Stimulated activated naive CD8-positive, alpha-beta T cell treated with anti-CD3 and anti-CD28 coated beads, Interleukin-15, Interleukin-2, amounts not matched to agents 100 ng/mL and 50 ng/mL, for 24 hours (primary cell): ENCODE measurements around the gene PFDN4.
A peak's percentile ranks its signal among the peaks of the same experiment; 100 is the strongest.

Experiments used
- H3K27ac Mint-ChIP-seq: one replicate; pipeline ENCODE4 v1.8.0; 2021; ENCODE audit warnings: mild to moderate bottlenecking, mixed read lengths
- H3K27me3 Mint-ChIP-seq: one replicate; pipeline ENCODE4 v1.8.0; 2021; ENCODE audit warnings: mixed read lengths
- H3K36me3 Mint-ChIP-seq: one replicate; pipeline ENCODE4 v1.8.0; 2021; ENCODE audit warnings: low read depth, mixed read lengths
- H3K4me1 Mint-ChIP-seq: one replicate; pipeline ENCODE4 v1.8.0; 2021; ENCODE audit warnings: low read depth, mixed read lengths
- H3K4me3 Mint-ChIP-seq: one replicate; pipeline ENCODE4 v1.8.0; 2021; ENCODE audit warnings: mild to moderate bottlenecking, mixed read lengths
- H3K9me3 Mint-ChIP-seq: one replicate; pipeline ENCODE4 v1.8.0; 2021; ENCODE audit warnings: mixed read lengths

The PFDN4 gene

DNA sequence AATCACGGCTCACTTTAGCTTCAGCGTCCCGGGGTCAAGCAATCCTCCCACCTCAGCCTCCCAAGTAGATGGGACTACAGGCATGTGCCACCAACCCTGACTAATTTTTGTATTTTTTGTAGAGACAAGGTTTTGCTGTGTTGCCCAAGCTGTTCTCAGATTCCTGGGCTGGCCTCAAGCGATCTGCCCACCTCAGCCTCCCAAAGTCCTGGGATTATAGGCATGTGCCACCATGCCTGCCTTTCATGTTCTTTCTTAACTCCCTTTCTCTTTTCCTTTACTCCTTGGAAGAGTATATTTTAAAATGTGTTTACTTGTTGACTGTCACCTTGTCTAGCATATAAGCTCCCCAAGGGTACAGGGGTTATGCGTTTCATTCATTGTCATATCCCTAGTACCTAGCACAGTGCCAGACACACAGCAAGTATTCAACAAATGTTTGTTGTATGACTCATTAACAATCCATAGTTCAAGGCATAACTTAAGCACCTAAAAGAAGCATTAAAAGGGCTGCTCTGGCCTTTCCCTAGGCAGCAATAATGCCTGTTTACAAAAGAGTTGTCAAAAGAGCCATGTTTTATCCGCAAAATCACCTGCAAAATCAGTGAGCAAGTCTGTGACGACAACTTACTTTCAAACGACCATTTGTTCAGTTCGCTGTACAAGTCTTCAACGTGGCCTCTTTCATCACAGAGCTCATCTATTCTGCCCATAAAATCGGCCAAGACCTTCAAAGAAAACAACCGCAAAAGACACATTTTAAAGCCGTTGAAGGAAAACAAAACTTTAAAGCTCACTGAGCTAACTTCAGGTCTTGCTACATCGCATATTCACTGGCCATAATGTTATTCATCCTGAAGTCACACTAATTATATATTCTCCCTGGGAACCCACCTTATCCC, 38.7 kb upstream of the PFDN4 start:
- no peaks in the 10 kb centered on the region for H3K9me3 Mint-ChIP-seq
- peaks cover 72% of the 10 kb centered on the region for H3K27me3 Mint-ChIP-seq
- no peak overlapping the region for H3K27ac Mint-ChIP-seq
- no peak overlapping the region for H3K4me3 Mint-ChIP-seq
- H3K36me3 Mint-ChIP-seq, result no peaks in the 10 kb centered on the region
- H3K4me1 Mint-ChIP-seq, result peaks cover 15% of the 10 kb centered on the region

GRCh38 chr20:54170026-54170471, 37.8 kb upstream of the PFDN4 start:
- no peak overlapping the region for H3K4me3 Mint-ChIP-seq
- H3K27ac Mint-ChIP-seq, result no peak overlapping the region

GRCh38 chr20:54170963-54171362, 36.9 kb upstream of the PFDN4 start:
- Mint-ChIP-seq H3K27me3 (peaks cover 81% of the 10 kb centered on the region), H3K4me1 (peaks cover 21% of the 10 kb centered on the region), H3K9me3 (no peaks in the 10 kb centered on the region), H3K27ac (no peak overlapping the region), H3K4me3 (no peak overlapping the region), H3K36me3 (no peaks in the 10 kb centered on the region)

More at GRCh38 chr20:54170026-54170471, 37.8 kb upstream of the PFDN4 start:
- H3K9me3 Mint-ChIP-seq, result no peaks in the 10 kb centered on the region
- H3K4me1 Mint-ChIP-seq, result peaks cover 21% of the 10 kb centered on the region
- peaks cover 80% of the 10 kb centered on the region for H3K27me3 Mint-ChIP-seq
- H3K36me3 Mint-ChIP-seq, result no peaks in the 10 kb centered on the region

GRCh38 chr20:54172532-54172855, 35.4 kb upstream of the PFDN4 start:
- no peaks in the 10 kb centered on the region for H3K9me3 Mint-ChIP-seq
- H3K36me3 Mint-ChIP-seq, result no peaks in the 10 kb centered on the region
- H3K4me1 Mint-ChIP-seq, result peaks cover 21% of the 10 kb centered on the region
- no peak overlapping the region for H3K4me3 Mint-ChIP-seq
- no peak overlapping the region for H3K27ac Mint-ChIP-seq
- H3K27me3 Mint-ChIP-seq, result peaks cover 83% of the 10 kb centered on the region

DNA sequence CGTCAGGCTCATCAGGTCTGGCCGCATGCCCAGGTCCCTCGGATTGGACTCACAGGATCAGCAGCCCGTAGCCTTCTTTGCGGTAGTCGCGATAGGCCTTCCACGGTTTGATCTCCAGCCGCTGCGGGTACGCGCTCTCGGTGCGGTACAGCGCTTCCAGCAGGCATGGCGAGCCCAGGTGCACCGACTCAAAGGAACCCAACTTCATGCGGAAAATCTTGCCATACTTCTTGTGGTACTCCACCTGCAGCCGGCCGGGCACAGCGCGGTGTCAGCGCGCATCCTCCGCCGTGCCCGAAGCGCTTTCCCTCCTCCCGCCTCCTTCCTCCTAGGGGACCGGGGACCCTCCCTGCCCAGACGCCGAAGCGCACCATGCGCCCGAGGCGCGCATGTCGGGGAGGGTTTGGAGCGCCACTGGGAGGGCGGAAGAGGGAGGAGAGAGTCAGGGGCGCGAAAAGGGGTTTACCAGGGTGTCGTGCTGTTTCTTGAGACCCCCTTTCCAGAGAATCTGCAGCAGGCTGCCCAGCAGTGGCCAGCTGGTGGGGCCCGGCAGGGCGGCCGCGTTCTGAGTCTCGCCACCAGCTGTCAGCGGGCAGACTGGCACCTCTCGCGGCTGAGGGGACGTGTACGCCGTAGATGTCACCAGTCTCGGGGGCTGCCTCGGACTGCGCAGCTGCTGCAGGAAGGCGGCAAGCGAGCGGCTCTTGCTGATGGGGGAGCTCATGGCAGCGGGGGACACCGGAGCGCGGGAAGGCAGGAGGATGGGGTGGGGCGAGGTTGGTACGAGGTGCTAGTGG, 34.8 kb upstream of the PFDN4 start:
- peaks cover 21% of the 10 kb centered on the region for H3K4me1 Mint-ChIP-seq
- H3K9me3 Mint-ChIP-seq, result no peaks in the 10 kb centered on the region
- peaks cover 84% of the 10 kb centered on the region for H3K27me3 Mint-ChIP-seq
- no peak overlapping the region for H3K27ac Mint-ChIP-seq
- H3K4me3 Mint-ChIP-seq, result peak overlapping the region; percentile 23
- H3K36me3 Mint-ChIP-seq, result no peaks in the 10 kb centered on the region

DNA sequence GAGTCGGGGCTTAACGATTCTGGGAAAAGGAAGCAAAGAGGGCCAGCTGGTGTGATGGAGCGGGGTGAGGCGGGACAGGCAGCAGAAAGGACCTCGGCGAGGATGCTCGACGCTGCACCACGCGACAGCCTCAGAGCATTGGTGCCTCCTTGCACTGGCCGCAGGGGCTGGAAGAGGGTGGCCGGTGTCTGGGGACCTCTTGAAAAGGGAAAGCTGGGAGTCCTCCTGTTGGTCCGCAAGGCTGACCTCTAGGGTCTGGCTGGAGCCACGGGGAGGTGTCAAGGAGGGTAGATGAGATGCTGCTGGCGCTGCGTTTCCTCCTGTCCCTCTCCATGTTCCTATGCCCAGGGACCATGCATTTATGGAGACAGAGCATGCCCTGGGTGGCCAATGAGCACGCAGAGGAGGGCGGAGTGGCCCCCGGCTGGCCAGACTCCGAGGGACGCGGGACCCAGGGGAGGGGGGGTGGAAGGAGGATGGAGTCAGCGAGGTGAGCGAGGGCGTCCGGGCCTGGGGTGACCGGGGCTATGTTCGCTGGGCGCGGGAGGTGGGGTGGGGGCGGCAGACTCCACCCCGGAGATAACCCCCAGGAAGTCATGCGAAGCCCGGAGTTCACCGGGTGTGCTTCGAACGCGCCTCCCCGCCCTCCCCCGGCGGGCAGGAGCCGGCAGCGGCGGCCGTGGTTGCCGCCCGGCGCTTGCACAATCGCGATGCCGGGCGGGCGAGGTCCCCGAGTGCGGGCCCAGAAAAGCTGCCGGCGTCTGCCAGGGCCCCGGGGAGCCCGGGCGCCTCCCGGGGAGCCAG, 34.0 kb upstream of the PFDN4 start, which contains the start of gene CYP24A1:
Gene CYP24A1, minus strand, starts transcription at position 334 of the 804 bp plus-strand sequence. CDS start 407 bp downstream, outside the sequence.
- Mint-ChIP-seq H3K4me3 (peak within 1 kb of the TSS; percentile 23), H3K27me3 (peaks cover 81% of the 10 kb centered on the region), H3K9me3 (no peaks in the 10 kb centered on the region), H3K36me3 (no peaks in the 10 kb centered on the region), H3K4me1 (peaks cover 21% of the 10 kb centered on the region), H3K27ac (no peak within 1 kb of the TSS)

DNA sequence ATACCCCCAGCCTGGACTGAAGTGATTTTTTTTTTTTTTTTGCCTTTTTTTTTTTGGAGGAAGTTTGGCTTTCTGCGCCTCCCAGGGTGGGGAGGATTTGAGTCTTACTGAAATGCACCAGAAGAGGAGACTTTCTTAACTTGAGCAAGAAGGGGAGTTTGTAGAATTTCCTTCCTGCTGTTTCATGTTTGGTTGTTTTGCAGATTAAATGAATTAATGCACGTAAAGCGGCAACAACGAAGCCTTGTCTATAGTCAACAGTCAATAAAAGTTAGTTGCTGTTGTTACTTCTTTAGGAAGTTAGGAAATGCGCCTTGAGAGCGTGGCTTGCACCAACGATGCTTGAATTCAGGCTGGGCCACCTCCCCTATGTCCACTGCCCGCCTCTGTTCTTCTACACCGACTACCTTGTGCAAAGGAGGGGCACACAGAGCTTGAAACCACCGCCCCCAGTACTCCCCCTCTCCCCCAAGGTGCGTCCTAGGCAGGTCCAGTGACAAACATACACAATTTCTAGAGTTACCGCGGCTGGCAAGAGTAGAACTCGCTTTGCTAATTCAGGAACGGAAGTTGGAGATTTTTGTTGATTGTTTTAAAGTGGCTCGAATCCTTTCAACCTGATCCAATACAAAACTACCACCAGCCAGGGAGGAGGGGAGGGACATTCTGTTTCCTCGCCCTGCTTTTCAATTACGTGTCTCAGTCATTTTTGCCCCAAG, 33.3 kb upstream of the PFDN4 start:
- Mint-ChIP-seq H3K9me3 (no peaks in the 10 kb centered on the region), H3K27ac (no peak overlapping the region), H3K36me3 (no peaks in the 10 kb centered on the region), H3K4me3 (peak overlapping the region; percentile 18), H3K27me3 (peaks cover 73% of the 10 kb centered on the region), H3K4me1 (peaks cover 21% of the 10 kb centered on the region)

- peaks cover 21% of the 10 kb centered on the region for H3K4me1 Mint-ChIP-seq
- no peak overlapping the region for H3K4me3 Mint-ChIP-seq
- H3K9me3 Mint-ChIP-seq, result no peaks in the 10 kb centered on the region
- no peaks in the 10 kb centered on the region for H3K36me3 Mint-ChIP-seq
- H3K27me3 Mint-ChIP-seq, result peaks cover 64% of the 10 kb centered on the region
- no peak overlapping the region for H3K27ac Mint-ChIP-seq
These were observed 31.3 kb upstream of the PFDN4 start for GRCh38 chr20:54176610-54177009.

- H3K27me3 Mint-ChIP-seq, result peaks cover 59% of the 10 kb centered on the region
- no peak overlapping the region for H3K4me3 Mint-ChIP-seq
- H3K27ac Mint-ChIP-seq, result no peak overlapping the region
- H3K36me3 Mint-ChIP-seq, result no peaks in the 10 kb centered on the region
- H3K9me3 Mint-ChIP-seq, result no peaks in the 10 kb centered on the region
- peaks cover 21% of the 10 kb centered on the region for H3K4me1 Mint-ChIP-seq
These were observed 30.5 kb upstream of the PFDN4 start for GRCh38 chr20:54177378-54177777.

GRCh38 chr20:54178256-54178655, 29.6 kb upstream of the PFDN4 start:
- H3K4me3 Mint-ChIP-seq, result no peak overlapping the region
- H3K27me3 Mint-ChIP-seq, result peaks cover 59% of the 10 kb centered on the region
- no peak overlapping the region for H3K27ac Mint-ChIP-seq
- no peaks in the 10 kb centered on the region for H3K36me3 Mint-ChIP-seq
- peaks cover 13% of the 10 kb centered on the region for H3K4me1 Mint-ChIP-seq
- H3K9me3 Mint-ChIP-seq, result no peaks in the 10 kb centered on the region

DNA sequence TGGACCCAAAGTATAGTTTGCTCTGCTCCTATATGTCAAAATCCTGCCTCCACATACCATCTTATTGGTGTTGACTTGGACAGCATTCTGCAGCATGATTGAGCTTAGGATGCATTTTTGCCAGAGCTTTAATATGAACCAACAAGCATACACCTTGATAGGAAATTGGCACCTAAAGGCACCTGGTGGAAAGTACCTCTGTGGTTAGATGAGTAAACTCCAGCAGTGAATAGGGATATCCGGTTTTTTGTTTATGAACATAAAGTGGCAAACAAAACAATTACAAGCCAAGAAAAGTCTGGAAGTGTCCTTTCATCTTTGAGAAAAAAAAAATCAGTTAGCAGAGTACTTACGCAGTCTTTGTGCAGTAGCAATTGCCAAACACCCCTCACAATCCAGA, 27.9 kb upstream of the PFDN4 start:
- H3K4me3 Mint-ChIP-seq, result no peak overlapping the region
- H3K27me3 Mint-ChIP-seq, result peaks cover 51% of the 10 kb centered on the region
- no peaks in the 10 kb centered on the region for H3K9me3 Mint-ChIP-seq
- H3K4me1 Mint-ChIP-seq, result no peaks in the 10 kb centered on the region
- H3K27ac Mint-ChIP-seq, result no peak overlapping the region
- no peaks in the 10 kb centered on the region for H3K36me3 Mint-ChIP-seq

GRCh38 chr20:54180931-54181330, 27.0 kb upstream of the PFDN4 start:
- Mint-ChIP-seq H3K36me3 (no peaks in the 10 kb centered on the region), H3K4me1 (no peaks in the 10 kb centered on the region), H3K9me3 (no peaks in the 10 kb centered on the region), H3K4me3 (no peak overlapping the region), H3K27ac (no peak overlapping the region), H3K27me3 (peaks cover 45% of the 10 kb centered on the region)

DNA sequence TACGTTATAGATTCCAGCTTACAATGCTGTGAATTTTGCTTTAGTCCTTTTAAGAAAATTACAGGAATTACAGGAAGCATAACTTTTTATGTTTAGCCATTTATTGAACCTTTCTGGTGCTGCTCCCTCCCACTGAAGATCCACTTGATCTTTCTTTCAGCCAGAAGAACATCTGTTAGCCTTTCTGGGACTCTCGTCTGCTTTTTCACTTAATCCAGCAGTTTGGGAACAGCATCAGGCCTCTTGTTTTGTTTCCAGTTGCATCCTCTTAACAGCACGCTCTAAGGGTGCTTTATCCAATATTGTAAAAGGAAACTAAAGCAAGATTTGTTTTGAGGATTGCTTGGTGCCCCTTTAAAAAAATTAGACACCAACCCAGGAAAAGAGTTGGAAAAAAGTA, 23.8 kb upstream of the PFDN4 start:
- Mint-ChIP-seq H3K4me1 (no peaks in the 10 kb centered on the region), H3K36me3 (no peaks in the 10 kb centered on the region)

More for the DNA sequence above, 23.8 kb upstream of the PFDN4 start:
- no peaks in the 10 kb centered on the region for H3K9me3 Mint-ChIP-seq
- H3K27ac Mint-ChIP-seq, result no peak overlapping the region
- no peak overlapping the region for H3K4me3 Mint-ChIP-seq
- H3K27me3 Mint-ChIP-seq, result peaks cover 29% of the 10 kb centered on the region
